Measurements from ENCODE around the gene EFCAB8.

The EFCAB8 gene

DNA sequence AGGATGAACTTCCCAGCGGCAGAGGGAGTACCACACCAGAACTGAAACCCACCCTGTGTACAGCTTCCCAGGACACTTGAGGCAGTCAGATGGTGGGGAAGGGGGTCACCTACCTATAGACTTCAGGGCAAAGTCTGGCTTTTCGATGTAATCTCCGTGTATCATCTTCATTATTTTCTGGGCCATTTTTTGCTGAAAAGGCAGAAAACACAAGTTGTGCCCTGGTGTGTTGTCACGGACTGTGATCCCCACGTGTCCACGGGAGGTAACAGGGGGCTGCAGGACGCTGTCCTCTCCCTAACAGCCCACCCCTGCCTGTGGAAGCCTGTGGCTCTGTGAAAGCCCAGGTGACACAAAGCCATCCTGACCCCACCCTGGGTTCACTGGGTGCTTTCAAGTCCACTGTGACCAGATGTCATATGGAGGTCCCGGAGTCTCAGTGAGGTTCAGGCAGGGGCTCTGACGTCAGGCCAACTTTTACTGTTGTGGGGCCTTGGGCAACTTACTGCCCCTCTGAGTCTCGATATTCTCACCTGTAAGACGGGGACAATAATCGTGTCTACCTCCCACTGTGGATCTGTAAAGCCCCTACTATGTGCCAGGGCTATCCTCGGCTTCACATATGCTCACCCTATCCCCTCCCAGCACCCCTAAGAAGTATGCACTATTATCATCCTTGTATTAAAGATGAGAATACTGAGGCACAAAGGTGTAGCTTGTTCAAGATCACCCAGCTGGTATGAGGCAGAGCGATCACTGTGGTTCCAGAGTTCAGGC, 131.0 kb downstream of the EFCAB8 start:
- DNase-seq: no peak

DNA sequence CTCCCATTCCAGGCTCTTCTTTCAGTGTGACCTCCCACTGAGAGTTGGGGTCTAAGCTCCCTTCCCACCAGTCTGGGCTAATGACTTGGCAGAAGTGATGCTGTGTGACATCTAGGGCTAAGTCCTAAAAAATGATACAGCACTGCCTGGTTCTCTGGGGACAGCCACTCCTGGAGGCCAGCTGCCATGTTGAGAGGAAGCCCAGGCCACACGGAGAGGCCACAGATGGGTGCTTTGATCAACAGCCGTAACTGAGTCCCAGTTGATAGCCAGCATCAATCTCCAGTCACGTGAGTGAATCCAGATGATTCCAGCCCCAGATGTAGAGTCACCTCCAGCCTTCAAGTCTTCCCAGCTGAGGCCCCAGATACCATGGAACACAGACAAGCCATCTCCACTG, 131.7 kb downstream of the EFCAB8 start:
- no peak for DNase-seq

DNA sequence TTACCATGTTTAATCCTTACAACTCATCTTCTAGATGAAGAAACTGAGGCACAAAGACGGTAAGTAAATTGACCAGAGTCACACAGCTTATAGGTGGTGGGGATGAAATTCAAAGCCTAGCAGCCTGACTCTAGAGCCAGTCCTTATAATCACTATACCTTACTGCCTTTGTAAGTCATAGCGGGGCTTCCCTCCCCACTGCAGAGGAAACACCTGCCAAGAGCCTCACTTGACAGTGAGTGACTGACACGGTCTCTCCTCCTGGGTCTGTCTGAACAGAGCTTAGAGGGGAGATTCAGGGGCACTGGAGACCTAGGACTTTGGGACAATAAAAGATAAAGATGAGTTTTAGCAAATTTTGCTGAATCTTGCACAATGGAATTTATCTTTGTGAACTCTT, 132.7 kb downstream of the EFCAB8 start:
- DNase-seq: no peak

GRCh38 chr20:32991792-32992641, 133.3 kb downstream of the EFCAB8 start:
- DNase-seq: no peak

DNA sequence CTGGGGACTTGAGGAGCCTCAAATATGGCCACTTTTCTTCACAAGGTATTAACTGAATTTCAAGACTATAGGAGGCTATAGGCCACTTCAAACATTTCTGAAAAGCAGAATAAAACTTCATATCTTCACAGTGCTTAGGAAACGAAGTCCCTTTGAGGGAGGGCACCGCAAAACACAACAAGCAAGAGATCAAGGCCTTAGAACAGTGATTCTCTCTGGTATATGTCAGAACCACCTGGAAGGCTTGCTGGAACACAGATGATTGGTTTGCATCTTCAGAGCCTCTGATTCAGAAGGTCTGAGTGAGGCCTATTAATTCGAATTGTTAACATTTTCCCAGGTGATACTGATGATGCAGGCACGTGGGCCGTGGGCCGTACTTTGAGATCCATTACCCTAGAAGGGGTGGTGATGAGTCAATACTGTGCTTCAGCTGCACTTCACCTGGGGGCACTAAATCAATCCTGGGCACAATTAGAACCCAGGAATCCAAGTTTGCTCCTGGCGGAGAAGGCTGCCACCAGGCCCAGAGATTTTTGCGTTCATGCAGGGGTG, 134.8 kb downstream of the EFCAB8 start:
- no peak for DNase-seq

- no peak for DNase-seq
Observed at GRCh38 chr20:32995802-32996201, 137.1 kb downstream of the EFCAB8 start.

DNA sequence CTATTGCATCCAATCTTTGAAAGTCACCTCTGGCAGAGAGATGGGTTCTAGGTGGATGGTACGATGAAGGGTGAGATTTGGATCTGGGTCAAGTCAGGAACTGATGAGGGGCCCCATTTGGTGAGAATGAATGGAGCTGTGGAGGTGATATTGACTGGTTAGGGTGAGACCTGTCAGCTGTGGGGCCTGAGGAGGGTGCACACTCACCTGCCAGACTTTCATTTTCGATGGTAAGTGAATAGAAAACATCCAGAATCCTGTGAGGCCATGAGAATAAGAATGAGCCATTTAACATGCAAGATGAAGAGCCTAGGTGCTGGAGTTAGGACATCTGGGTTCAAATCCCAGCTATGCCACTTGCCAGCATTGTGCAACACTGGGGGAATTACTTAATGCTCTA, 138.7 kb downstream of the EFCAB8 start:
- DNase-seq: no peak

GRCh38 chr20:32999603-33000250, 141.0 kb downstream of the EFCAB8 start:
- no peak for DNase-seq

DNA sequence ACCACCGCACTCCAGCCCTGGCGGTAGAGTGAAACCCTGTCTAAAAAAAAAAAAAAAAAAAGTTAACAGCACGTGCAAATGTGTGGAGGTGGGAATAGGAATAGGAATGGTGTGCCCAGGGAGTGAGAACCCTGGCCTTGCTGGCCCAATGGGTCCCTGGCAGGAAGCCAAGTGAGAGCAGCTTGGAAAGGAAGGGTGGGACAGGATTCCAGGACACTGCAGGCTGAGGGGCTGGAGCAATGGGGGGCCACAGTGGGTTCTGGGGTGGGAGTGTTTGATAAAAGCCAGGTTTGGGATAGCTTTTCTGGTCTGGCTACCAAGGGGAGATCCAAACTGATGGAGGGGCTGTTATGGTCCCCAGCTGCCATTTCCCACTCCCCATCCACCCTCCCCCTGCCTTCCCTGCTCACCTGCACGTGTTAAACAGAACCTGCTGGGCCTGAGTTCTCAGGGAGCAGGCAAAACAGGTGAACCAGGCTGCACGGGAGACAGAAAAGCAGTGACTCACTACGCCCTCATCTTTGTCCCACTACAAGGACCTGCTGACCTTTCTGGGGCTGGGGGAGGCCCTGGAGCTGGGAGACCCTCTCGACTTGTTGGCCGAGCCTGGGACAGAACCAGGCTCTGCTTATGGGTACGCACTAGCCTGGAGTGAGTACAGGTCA, 142.2 kb downstream of the EFCAB8 start:
- no peak for DNase-seq

DNA sequence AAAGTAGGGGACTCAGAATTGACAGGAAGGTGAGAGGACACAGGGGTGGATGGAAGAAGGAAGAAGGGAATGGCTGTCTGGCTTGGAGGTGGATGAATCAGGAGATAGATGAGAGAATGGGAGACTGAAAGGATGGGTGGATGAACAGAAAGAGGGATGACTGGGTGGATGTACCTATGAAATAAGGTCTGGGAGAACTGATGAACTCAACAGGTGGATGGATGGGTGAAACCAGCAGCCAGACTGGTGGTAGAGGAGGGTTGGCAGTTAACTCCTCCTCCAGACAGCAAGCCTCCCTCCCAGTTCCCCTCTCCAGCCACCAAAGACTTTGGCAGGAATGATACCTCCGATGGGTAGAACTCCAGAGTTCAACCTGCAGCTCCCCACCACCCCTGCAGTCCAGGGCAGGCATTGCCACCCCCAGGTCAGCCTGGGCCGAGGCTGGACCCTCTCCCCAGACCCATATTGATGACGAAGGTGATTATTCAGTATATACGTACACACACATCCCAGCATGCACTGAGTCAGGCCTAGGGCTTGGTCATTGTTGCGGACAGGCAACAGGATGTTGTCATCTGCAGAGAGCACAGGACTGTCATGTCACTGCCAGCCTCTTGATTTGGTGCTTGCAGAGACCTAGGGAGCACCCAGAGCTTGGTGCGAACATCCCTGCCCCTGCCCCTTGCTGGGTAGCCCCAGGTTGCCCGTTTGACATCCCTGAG, 143.5 kb downstream of the EFCAB8 start:
- DNase-seq: no peak

- DNase-seq: no peak
Observed at GRCh38 chr20:33004141-33004751, 145.5 kb downstream of the EFCAB8 start, which contains the start of gene SUN5. Gene SUN5, minus strand, starts transcription at chr20:33004433. Its CDS starts 93 bp downstream, at chr20:33004340.

DNA sequence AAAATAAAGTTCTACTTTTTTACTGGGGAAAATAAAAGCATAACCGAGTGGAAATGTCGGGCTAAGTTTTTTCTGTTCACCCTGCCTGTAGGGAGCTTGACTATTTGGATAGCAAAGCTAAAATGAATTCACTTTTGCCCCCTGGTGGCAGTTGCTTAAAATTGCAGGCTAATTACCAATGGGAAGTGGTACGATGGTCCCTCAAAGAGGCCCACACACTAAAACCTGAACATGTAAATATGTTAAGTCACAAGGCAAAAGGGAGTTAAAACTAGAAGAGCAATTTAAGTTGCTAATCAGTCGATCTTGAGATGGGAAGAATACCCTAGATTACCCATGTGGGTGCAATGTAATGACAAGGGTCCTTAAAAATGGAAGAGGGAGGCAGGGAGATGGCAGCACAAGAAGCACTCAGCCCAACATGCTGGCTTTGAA, 146.4 kb downstream of the EFCAB8 start:
- DNase-seq: no peak

DNA sequence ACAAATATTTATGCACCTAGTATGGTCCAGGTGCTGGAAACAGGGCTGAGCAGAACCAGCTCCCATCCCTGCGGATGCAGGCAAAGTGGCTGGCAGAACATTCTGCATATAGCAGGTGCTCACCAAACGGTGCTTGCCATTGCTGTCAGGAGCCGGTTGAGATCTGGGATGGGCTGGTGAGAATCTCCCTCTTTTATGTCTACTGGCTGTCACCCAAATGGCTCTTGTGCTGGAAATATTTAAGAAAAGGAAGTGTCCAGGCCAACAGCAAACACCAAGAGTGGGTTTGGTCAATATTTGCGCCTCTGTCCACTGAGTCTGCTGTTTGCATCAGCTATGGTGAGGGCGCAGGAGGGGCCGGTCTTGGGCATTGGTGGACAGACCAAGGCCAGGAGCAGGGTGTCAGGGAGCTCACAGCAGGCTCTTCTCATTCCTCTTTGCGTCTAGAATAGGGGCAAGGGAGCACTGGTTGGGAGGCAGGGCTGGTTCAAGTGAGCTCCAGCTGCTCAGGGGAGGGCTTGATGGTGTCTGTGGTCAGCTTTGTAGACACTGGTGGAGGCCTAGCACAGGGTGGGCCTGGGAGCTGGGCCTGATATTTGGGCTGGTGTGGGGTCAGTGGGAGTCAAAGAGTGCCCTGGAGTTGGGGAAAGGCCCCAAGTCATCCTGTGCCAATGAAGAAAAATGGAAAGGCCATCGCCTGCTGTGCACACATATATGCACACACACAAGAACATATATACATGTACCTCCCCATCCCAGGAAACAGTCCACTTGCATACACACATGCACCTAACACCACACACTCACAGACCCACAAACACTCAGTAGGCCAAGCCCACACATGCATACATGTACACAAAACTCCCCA, 147.4 kb downstream of the EFCAB8 start:
- DNase-seq: no peak

DNA sequence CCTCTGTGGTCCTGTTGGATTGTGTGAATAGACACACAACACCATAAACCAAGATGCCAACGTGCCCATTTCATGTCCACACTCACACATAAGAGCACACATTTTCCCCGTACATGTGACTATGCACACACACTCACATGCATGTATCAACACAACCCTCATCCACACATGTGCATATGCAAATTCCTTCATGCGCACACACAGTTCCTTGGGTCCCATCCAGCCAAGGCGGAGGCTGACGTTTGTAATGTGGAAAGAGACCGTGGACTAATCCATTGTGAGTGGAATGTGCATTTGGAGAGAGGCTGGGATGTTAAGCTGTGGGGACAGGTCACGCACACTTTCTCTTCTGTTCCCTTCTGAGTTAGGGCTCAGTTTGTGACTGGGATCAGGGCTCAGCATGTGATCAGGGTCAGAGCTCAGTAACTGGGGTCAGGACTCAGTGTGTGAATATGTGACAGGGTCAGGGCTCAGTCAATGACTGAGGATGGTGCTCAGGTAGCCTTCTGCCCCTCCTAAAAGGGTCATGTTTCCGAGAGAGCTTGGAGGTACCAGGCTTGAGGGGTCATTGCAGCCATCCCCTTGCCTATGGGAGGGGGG, 148.2 kb downstream of the EFCAB8 start:
- DNase-seq: no peak

DNA sequence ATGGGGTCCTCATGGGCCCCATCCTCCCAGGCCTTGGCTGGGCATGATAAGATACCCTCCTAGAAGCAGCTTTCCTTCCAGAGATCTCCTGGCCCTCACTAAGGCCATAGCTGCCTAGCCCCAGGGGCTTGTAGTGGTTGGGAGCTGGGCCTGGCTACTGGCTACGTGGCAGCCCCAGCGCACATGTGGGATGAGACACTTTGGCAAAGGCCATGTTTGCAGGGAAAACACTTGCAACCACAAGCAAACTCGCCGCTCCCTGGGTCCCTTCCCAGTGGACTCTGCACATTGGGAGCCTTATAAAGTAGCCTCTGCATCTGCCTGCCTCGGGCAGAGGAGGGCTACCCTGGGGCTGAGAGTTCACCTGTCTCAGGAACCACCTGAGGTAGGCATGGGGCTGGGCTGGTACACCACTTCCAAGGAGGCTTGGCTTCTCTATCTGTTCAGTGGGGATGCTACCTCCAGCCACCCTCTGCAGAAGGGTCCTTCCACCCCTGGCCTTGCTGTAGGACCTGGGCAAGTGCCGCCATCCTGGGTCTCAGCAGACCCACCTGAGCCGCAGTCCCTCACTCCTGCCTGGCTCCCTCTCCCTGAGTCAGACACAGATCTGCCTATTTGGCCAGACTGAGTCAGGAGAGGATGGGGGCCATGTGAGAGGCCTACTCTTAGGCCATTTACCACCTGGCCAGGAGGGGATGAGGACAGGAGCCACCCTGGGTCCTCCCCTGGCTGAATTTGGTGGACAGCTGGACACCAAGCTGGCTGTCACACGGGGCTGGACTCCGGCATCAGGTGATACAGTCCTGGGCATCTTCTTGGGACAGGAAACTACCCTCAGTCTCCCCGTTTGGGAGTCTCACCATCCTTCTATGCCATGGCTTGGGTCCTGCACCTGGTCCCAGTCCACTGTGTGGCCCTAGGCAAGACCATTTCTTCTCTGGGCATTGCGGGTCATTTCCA, 148.9 kb downstream of the EFCAB8 start, which contains the start of gene BPIFB2:
Gene BPIFB2 (plus strand): TSS at position 329 of the 960 bp plus-strand sequence. CDS start 871 bp downstream, outside the sequence.
- no peak for DNase-seq

GRCh38 chr20:33008336-33009213, 149.9 kb downstream of the EFCAB8 start:
- DNase-seq: no peak
